ENCODE results near the gene SYT3.
"Not testable (repeated sequence)": the region's sequence is repeated elsewhere in the genome, so short reads cannot be mapped to it uniquely, and the experiment has no call there.

Gene SYT3

DNA sequence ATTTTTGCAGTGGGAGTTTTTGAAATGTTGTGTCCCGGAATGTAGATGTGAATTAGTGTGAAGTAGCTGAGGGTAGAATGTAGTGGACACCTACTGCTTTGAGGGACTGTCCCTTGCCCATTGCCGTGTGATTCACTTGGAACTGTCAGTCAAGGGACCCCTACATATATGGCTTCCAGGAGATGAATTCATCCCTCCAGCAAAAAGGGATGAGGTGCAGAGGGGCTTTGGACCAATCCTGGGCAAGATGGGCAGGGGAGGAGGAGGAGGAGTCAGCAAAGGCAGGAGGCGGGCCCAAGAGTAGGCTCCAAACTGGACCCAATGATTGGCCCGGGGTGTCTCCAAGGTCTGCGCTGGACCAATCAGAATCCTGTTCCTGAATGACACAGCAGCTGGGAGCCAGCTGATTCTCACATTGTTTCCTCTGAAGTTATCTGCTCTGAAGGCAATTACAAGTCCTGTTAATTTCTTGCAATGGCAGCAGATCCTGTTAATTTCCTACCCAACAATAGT, 19.2 kb downstream of the SYT3 start:
- H4K8ac ChIP-seq (ENCODE audit: low read depth, low read length); H3K56ac ChIP-seq (ENCODE audit: low read length): not testable (repeated sequence)
- WGBS (ENCODE audit: extremely low coverage, insufficient coverage, low lambda C conversion rate), result no CpG with 5 or more reads among the region's 5 CpGs

GRCh38 chr19:50619184-50619583, 20.5 kb downstream of the SYT3 start:
- not testable (repeated sequence) for H3K79me1 ChIP-seq (ENCODE audit: low read length); DNase-seq; H3K56ac ChIP-seq (ENCODE audit: low read length); H2BK15ac ChIP-seq (replicated peaks; ENCODE audit: low read depth); H3K27ac ChIP-seq (ENCODE audit: low read depth, low read length); H3K79me2 ChIP-seq (ENCODE audit: control insufficient read depth, insufficient read depth, low read length); H3K27me3 ChIP-seq (ENCODE audit: insufficient read depth, low read length, poor library complexity); H3K9ac ChIP-seq (ENCODE audit: low read length); H3K4me2 ChIP-seq (ENCODE audit: low read length); H3K4me3 ChIP-seq (ENCODE audit: low read length); H2AK5ac ChIP-seq (ENCODE audit: low read length); H4K5ac ChIP-seq (ENCODE audit: low read length); H3K4me1 ChIP-seq (ENCODE audit: control insufficient read depth, low read depth, low read length); H3K4ac ChIP-seq (ENCODE audit: low read depth, low read length); H4K8ac ChIP-seq (ENCODE audit: low read depth, low read length); H3K18ac ChIP-seq (ENCODE audit: low read length); H2BK120ac ChIP-seq (ENCODE audit: low read depth, low read length); H2BK5ac ChIP-seq (ENCODE audit: low read length); H3K23ac ChIP-seq (ENCODE audit: low read length); H3K36me3 ChIP-seq (ENCODE audit: control insufficient read depth, insufficient read depth, low read length)
- no CpG with 5 or more reads among the region's 5 CpGs for WGBS (ENCODE audit: extremely low coverage, insufficient coverage, low lambda C conversion rate)

More for the DNA sequence above, 19.2 kb downstream of the SYT3 start:
- H4K5ac ChIP-seq (ENCODE audit: low read length); H2BK15ac ChIP-seq (replicated peaks; ENCODE audit: low read depth); H3K18ac ChIP-seq (ENCODE audit: low read length); H3K23ac ChIP-seq (ENCODE audit: low read length); H3K27me3 ChIP-seq (ENCODE audit: insufficient read depth, low read length, poor library complexity); DNase-seq; H3K4me1 ChIP-seq (ENCODE audit: control insufficient read depth, low read depth, low read length); H3K36me3 ChIP-seq (ENCODE audit: control insufficient read depth, insufficient read depth, low read length); H3K4me3 ChIP-seq (ENCODE audit: low read length); H3K79me1 ChIP-seq (ENCODE audit: low read length); H2BK5ac ChIP-seq (ENCODE audit: low read length); H3K79me2 ChIP-seq (ENCODE audit: control insufficient read depth, insufficient read depth, low read length); H2BK120ac ChIP-seq (ENCODE audit: low read depth, low read length); H2AK5ac ChIP-seq (ENCODE audit: low read length); H3K4ac ChIP-seq (ENCODE audit: low read depth, low read length); H3K27ac ChIP-seq (ENCODE audit: low read depth, low read length); H3K4me2 ChIP-seq (ENCODE audit: low read length); H3K9ac ChIP-seq (ENCODE audit: low read length): not testable (repeated sequence)

- H2AK5ac ChIP-seq (ENCODE audit: low read length); H2BK120ac ChIP-seq (ENCODE audit: low read depth, low read length); H3K4me2 ChIP-seq (ENCODE audit: low read length); H3K27ac ChIP-seq (ENCODE audit: low read depth, low read length); H3K56ac ChIP-seq (ENCODE audit: low read length); H3K4me3 ChIP-seq (ENCODE audit: low read length); H3K79me1 ChIP-seq (ENCODE audit: low read length); H3K36me3 ChIP-seq (ENCODE audit: control insufficient read depth, insufficient read depth, low read length); DNase-seq; H2BK15ac ChIP-seq (replicated peaks; ENCODE audit: low read depth); H3K27me3 ChIP-seq (ENCODE audit: insufficient read depth, low read length, poor library complexity); H3K23ac ChIP-seq (ENCODE audit: low read length); H2BK5ac ChIP-seq (ENCODE audit: low read length); H4K8ac ChIP-seq (ENCODE audit: low read depth, low read length); H3K18ac ChIP-seq (ENCODE audit: low read length); H3K4me1 ChIP-seq (ENCODE audit: control insufficient read depth, low read depth, low read length); H4K5ac ChIP-seq (ENCODE audit: low read length); H3K9ac ChIP-seq (ENCODE audit: low read length); H3K79me2 ChIP-seq (ENCODE audit: control insufficient read depth, insufficient read depth, low read length); H3K4ac ChIP-seq (ENCODE audit: low read depth, low read length): not testable (repeated sequence)
- WGBS (ENCODE audit: extremely low coverage, insufficient coverage, low lambda C conversion rate), result no CpG with 5 or more reads among the region's 5 CpGs
Measured at GRCh38 chr19:50618379-50618778, 21.3 kb downstream of the SYT3 start.

DNA sequence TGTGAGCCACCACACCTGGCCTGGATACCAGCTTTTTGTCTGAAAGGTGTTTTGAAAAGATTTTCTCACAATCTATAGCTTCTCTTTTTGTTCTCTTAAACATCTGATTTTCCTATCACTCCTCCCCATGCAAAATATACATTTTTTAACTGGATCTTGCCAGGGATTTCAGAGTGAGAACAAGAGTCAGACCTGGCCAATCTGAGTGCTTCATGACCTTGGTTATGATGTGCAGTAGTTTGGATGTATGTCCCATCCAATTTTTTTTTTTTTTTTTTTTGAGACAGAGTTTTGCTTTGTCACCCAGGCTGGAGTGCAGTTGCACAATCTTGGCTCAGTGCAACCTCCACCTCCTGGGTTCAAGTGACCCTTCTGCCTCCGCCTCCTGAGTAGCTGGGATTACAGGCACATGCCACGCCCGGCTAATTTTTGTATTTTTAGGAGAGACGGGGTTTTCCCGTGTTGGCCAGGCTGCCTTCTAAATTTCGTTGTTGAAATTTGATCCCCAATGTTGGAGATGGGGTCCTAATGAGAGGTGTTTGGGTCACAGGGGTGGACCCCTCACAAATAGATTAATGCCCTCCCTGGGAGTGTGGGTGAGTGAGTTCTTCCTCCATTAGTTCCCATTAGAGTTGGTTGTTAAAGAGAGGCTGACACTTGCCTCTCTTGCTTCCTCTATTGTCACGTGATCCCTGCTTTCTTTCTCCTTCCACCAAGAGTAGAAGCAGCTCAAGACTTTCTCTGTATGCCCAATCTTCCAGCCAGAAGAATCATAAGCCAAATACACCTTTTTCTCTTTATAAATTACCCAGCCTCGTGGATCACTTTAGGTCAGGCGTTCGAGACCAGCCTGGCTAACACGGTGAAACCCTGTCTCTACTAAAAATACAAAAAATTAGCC, 26.9 kb downstream of the SYT3 start:
- not testable (repeated sequence) for H3K4me2 ChIP-seq (ENCODE audit: low read length); DNase-seq; H3K27ac ChIP-seq (ENCODE audit: low read depth, low read length); H3K56ac ChIP-seq (ENCODE audit: low read length); H3K18ac ChIP-seq (ENCODE audit: low read length); H4K8ac ChIP-seq (ENCODE audit: low read depth, low read length); H3K4ac ChIP-seq (ENCODE audit: low read depth, low read length); H3K27me3 ChIP-seq (ENCODE audit: insufficient read depth, low read length, poor library complexity); H3K36me3 ChIP-seq (ENCODE audit: control insufficient read depth, insufficient read depth, low read length); H3K4me1 ChIP-seq (ENCODE audit: control insufficient read depth, low read depth, low read length); H2BK120ac ChIP-seq (ENCODE audit: low read depth, low read length); H2BK5ac ChIP-seq (ENCODE audit: low read length); H3K79me2 ChIP-seq (ENCODE audit: control insufficient read depth, insufficient read depth, low read length); H3K79me1 ChIP-seq (ENCODE audit: low read length); H2BK15ac ChIP-seq (replicated peaks; ENCODE audit: low read depth); H3K4me3 ChIP-seq (ENCODE audit: low read length); H4K5ac ChIP-seq (ENCODE audit: low read length); H2AK5ac ChIP-seq (ENCODE audit: low read length); H3K9ac ChIP-seq (ENCODE audit: low read length); H3K23ac ChIP-seq (ENCODE audit: low read length)
- no CpG with 5 or more reads among the region's 11 CpGs for WGBS (ENCODE audit: extremely low coverage, insufficient coverage, low lambda C conversion rate)

GRCh38 chr19:50607874-50608785, 31.6 kb downstream of the SYT3 start:
- Histone ChIP-seq H3K79me2 (ENCODE audit: control insufficient read depth, insufficient read depth, low read length) (no peaks in the 10 kb centered on the region), H3K4ac (ENCODE audit: low read depth, low read length) (no peak overlapping the region), H3K4me3 (ENCODE audit: low read length) (no peak overlapping the region), H3K36me3 (ENCODE audit: control insufficient read depth, insufficient read depth, low read length) (no peaks in the 10 kb centered on the region), H4K5ac (ENCODE audit: low read length) (no peak overlapping the region), H3K9ac (ENCODE audit: low read length) (no peak overlapping the region), H2AK5ac (ENCODE audit: low read length) (no peak overlapping the region), H3K18ac (ENCODE audit: low read length) (no peak overlapping the region), H2BK120ac (ENCODE audit: low read depth, low read length) (no peak overlapping the region), H4K8ac (ENCODE audit: low read depth, low read length) (no peak overlapping the region), H3K79me1 (ENCODE audit: low read length) (no peaks in the 10 kb centered on the region), H3K4me1 (ENCODE audit: control insufficient read depth, low read depth, low read length) (no peaks in the 10 kb centered on the region), H3K27ac (ENCODE audit: low read depth, low read length) (no peak overlapping the region), H3K23ac (ENCODE audit: low read length) (no peak overlapping the region), H2BK5ac (ENCODE audit: low read length) (no peak overlapping the region), H3K4me2 (ENCODE audit: low read length) (peak overlapping the region; percentile 13), H3K27me3 (ENCODE audit: insufficient read depth, low read length, poor library complexity) (no peaks in the 10 kb centered on the region), H3K56ac (ENCODE audit: low read length) (no peak overlapping the region), H2BK15ac (replicated peaks; ENCODE audit: low read depth) (no peak overlapping the region)
- DNase-seq, result peak; percentile 98
- WGBS (ENCODE audit: extremely low coverage, insufficient coverage, low lambda C conversion rate), result no CpG with 5 or more reads among the region's 56 CpGs

All from mesendoderm (in vitro differentiated cells).